Renal cortex interstitium (tissue), 15 donors: ENCODE measurements around the gene COL9A1. TPM values are rescaled to one million over a fixed set of nuclear protein-coding genes. Genes with fewer than 3 reads are reported as not detected.
A peak's percentile ranks its signal among the peaks of the same experiment; 100 is the strongest.
"Not testable (repeated sequence)": the region's sequence is repeated elsewhere in the genome, so short reads cannot be mapped to it uniquely, and the experiment has no call there.

Experiments
- DNase-seq, 11 donors: peaks; one replicate each; pipeline ENCODE4 v3.0.0-alpha.2; 2013; ENCODE audit warnings: low read depth in 9 of 11, low spot score in 4 of 11; ENCODE audit errors: extremely low read depth in 1 of 11
- long read RNA-seq, 16 experiments: transcript quantifications; one replicate each; lab custom pipeline, GENCODE V29; 2026
- polyA plus RNA-seq, 3 donors: library from polyadenylated mRNA; unstranded; fragments of 120-200 nt; gene quantifications; one replicate each; pipeline ENCODE4 v1.2.1, GENCODE V29; 2013; ENCODE audit not compliant: insufficient read length in 3 of 3

Gene COL9A1
- polyA plus RNA-seq: 10 to 100 TPM; 33.0 to 39.5 (median 37.5) TPM
- long read RNA-seq, donor 1, partial matches to known transcripts: 0 of 2 reads
- long read RNA-seq, donor 1, other reads (novel, unspliced or antisense): 0 of 2 reads
- long read RNA-seq, donor 2, partial matches to known transcripts: 0 of 4 reads
- long read RNA-seq, donor 2, other reads (novel, unspliced or antisense): 0 of 4 reads
- long read RNA-seq, donor 3, transcript COL9A1-201 (32 exons, 3,051 nt): major isoform, 8 of 15 reads
- long read RNA-seq, donor 3, partial matches to known transcripts: 7 of 15 reads
- long read RNA-seq, donor 3, other reads (novel, unspliced or antisense): 0 of 15 reads
- long read RNA-seq, donor 4, transcript COL9A1-201 (32 exons, 3,051 nt): major isoform, 8 of 14 reads
- long read RNA-seq, donor 4, partial matches to known transcripts: 6 of 14 reads
- long read RNA-seq, donor 4, other reads (novel, unspliced or antisense): 0 of 14 reads
- long read RNA-seq, donor 5: 0 reads
- long read RNA-seq, donor 6, partial matches to known transcripts: 0 of 3 reads
- long read RNA-seq, donor 6, other reads (novel, unspliced or antisense): 0 of 3 reads
- long read RNA-seq, donor 7, transcript COL9A1-201 (32 exons, 3,051 nt): major isoform, 5 of 62 reads
- long read RNA-seq, donor 7, partial matches to known transcripts: 57 of 62 reads
- long read RNA-seq, donor 7, other reads (novel, unspliced or antisense): 0 of 62 reads
- long read RNA-seq, donor 8: 0 reads
- long read RNA-seq, donor 9, partial matches to known transcripts: 0 of 2 reads
- long read RNA-seq, donor 9, other reads (novel, unspliced or antisense): 0 of 2 reads
- long read RNA-seq, donor 10, partial matches to known transcripts: 0 of 4 reads
- long read RNA-seq, donor 10, other reads (novel, unspliced or antisense): 0 of 4 reads
- long read RNA-seq, donor 11, partial matches to known transcripts: 6 of 10 reads
- long read RNA-seq, donor 11, other reads (novel, unspliced or antisense): 0 of 10 reads
- long read RNA-seq, donor 12: 0 reads
- long read RNA-seq, donor 13: 0 reads
- long read RNA-seq, donor 14, partial matches to known transcripts: 0 of 4 reads
- long read RNA-seq, donor 14, other reads (novel, unspliced or antisense): 0 of 4 reads
- long read RNA-seq, donor 15, partial matches to known transcripts: 0 of 3 reads
- long read RNA-seq, donor 15, other reads (novel, unspliced or antisense): 0 of 3 reads
- long read RNA-seq, donor 16, transcript COL9A1-201 (32 exons, 3,051 nt): major isoform, 9 of 37 reads
- long read RNA-seq, donor 16, partial matches to known transcripts: 27 of 37 reads
- long read RNA-seq, donor 16, other reads (novel, unspliced or antisense): 0 of 37 reads

GRCh38 chr6:70303034-70303525, at the start of gene COL9A1:
COL9A1 (minus strand) TSS chr6:70303084; CDS start chr6:70302924, 160 bp downstream.
- DNase-seq: no peak

GRCh38 chr6:70351461-70351860, 48.6 kb upstream of the COL9A1 start:
- DNase-seq: no peak

DNA sequence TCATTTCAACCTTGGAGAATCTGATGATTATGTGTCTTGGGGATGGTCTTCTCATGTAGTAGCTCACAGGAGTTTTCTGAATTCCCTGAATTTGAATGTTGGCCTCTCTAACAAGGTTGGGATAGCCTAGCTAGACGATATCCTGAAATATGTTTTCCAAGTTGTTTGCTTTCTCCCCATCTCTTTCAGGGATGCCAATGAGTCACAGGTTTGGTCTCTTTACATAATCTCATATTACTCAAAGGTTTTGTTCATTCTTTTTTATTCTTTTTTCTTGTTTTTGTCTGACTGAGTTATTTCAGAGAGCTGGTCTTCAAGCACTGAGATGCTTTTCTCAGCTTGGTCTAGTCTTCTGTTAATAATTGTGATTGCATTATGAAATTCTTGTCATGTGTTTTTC, 42.7 kb upstream of the COL9A1 start:
- DNase-seq: no peak

DNA sequence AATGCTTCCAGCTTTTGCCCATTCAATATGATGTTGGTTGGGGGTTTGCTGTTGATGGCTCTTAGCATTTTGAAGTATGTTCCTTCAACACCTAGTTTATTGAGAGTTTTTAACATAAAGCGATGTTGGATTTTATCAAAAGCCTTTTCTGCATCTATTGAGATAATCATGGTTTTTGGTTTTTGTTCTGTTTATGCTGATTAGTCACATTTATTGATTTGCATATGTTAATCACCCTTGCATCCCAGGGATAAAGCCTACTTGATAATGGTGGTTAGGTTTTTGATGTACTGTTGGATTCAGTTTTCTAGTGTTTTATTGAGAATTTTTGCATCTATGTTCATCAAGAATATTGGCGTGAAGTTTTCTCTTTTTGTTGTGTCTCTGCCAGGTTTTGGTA, 40.4 kb upstream of the COL9A1 start:
- DNase-seq: no peak

GRCh38 chr6:70339810-70340209, 36.9 kb upstream of the COL9A1 start:
- not testable (repeated sequence) for DNase-seq

DNA sequence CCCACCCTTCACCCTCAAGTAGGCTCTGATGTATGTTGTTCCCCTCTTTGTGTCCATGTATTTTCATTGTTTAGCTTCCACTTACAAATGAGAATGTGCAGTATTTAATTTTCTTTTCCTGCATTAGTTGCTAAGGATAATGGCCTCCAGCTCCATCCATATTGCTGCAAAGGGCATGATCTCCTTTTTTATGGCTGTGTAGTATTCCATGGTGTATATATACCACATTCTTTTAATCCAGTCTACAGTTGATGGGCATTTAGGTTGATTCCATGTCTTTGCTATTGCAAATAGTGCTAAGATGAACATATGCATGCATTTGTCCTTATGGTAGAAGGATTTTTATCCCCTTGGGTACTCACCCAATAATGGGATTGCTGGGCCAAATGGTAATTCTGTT, 35.9 kb upstream of the COL9A1 start:
- DNase-seq: no peak

DNA sequence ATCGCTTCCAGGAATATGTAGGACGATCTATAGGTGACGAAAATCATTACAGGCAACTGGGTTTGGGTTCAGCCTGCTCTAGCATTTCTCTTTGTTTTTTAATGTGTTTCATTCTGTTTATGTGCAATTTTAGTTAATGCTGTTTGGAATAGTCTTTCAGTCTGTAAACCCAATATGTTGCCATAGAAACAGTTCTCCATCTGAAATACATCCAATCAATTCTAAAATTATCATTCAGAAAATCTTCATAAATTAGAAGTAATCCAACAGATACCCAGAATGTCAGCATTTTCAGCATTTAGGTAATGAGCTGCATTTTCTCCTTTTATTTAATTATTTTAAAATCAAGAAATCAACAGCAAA, 34.8 kb upstream of the COL9A1 start:
- no peak for DNase-seq

DNA sequence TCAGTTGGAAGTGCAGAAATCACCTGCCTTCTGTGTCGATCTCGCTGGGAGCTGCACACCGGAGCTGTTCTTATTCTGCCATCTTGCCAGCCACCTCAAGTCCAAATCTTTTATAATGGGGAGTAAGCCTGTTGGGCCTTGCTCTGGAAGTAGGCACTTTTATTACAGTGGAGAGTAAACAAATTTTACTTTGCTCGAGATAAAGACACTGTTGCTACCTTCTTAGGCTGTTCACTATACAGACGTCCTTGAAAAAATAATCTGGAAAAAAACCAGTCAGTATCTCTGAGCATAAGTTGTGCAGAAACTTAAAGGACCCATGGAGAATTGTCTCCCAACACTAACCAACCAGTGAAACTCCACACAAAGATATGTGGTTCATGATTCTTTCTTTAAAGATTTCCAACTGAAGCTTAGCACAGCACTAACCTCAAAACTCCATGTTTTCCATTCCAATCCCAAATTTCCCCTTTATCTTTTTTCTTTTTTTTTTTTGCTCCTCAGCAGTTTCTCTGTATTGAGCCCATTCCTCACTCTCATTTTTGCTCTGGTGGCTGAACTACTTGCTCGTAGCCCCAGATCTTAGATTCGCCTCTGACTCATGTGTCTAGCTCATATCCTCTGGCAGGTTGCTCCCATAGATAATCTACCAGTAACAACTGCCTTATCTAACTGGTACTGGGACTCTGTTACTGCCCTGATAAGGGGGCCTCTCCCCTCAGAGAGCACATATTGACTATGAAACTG, 34.3 kb upstream of the COL9A1 start:
- DNase-seq: no peak

DNA sequence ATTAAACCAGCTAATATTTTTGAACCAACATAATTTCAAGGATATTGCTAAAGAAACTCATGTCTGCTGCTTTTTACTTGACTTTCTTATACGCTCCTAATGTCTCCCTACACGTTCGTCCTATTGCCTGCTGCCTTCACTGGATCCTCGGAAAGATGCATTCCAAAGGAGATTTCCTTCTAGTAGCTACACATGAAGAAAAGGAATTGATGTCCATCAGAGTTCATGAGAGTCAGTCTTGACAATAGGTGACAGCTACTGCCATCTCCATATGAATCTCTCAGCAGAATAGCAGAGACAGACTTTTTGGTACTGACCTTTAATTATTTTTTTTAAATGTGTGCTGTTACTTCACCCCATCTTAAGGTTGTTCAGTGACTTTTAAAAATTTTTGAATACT, 24.2 kb upstream of the COL9A1 start:
- no peak for DNase-seq

- no peak for DNase-seq
Observed at GRCh38 chr6:70325009-70325408, 22.1 kb upstream of the COL9A1 start.

DNA sequence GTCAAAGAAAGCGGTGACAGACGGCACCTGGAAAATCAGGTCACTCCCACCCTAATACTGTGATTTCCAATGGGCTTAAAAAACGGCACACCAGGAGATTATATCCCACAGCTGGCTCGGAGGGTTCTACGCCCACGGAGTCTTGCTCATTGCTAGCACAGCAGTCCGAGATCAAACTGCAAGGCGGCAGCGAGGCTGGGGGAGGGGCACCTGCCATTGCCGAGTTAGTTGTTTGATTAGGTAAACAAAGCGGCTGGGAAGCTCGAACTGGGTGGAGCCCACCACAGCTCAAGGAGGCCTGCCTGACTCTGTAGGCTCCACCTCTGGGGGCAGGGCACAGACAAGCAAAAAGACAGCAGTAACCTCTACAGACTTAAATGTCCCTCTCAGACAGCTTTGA, 14.9 kb upstream of the COL9A1 start:
- not testable (repeated sequence) for DNase-seq

DNA sequence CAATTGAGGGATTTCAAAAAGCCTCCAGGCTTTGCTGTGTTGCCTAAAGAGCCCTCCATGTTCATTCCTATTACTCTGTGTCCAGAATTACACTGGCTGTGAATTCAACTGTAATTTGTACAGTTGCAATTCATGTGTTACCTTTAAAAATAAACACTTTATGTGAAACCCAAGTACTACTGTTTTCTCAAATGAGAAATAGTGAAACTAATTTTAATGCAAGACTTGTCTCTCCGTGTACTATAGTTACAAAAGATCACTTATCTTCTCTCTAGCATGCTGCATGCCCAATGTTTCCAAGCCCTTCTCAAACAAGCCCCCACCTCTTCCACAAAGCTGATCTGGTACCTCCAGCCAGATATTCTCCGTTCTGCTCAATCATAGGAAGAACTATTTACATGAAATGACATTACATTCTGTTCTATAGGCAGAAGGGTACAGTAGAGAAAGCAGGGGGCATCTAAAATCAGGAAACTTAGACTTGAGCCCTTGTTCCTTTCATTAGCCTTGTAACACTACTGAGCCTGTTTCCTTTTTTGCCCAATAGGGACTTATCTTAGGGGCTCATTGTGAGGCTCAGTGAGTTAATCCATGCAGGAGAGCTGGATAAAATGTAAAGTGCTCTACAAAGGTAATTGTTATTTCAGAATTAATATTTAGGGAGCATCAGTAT, 12.3 kb upstream of the COL9A1 start:
- DNase-seq: no peak

GRCh38 chr6:70314296-70314695, 11.4 kb upstream of the COL9A1 start:
- peak in 1 of 11 donors; percentile 16 for DNase-seq

GRCh38 chr6:70312165-70312745, 9.4 kb upstream of the COL9A1 start:
- no peak for DNase-seq

DNA sequence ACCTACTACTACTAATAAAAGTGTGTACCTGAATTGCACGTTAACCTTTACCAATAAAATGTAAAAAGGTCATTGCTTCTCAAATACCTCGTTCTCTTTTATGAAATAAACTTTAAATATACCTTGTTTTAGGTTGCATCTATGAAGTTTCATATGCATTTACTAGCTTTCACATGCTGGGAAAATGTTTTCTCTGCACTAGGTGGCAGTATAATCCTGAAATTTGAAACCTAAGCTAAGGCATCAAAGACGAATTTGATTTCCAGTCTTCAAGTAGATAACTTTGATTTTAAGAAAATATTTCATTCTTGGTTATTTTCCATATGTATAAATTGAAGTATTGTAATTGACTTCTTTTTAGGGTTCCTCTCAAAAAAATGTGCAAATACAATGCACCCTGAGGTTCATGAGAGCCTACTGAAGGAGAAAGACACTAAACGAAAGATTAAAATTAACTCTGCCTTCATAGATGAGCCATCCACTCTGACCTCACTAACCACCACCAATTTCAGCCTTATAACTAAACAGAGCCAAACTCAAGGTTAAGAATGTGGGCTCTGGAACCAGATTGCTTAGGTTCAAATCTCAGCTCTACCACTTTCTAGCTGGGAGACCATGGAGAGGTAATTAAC, 7.3 kb upstream of the COL9A1 start:
- peak in 4 of 11 donors; percentile 35 to 43 (median 38) for DNase-seq

DNA sequence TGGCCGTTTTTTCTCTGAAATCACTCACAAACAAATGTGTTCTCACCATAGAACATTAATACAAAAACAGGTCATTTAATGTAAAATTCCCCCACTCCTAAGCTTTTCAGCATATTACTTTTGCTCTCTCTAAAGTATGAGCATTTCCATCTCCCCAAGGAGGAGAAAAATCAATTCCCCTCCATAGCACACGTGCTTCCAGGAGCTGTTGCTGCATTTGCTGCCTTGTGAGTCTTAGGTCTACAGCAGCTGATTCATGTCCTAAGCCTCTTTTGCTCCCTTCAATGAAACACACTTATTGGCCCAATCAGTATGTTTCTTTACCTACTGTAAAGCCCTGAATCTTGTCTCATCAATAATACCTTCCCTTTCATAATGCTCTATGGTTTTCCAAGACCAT, 6.4 kb upstream of the COL9A1 start:
- no peak for DNase-seq

GRCh38 chr6:70308142-70308541, 5.3 kb upstream of the COL9A1 start:
- DNase-seq: not testable (repeated sequence)
